ENCODE results near the gene KATNB1.

The KATNB1 gene

GRCh38 chr16:57688987-57689761 is 46.4 kb upstream of the KATNB1 start:
- Histone ChIP-seq H3K9ac (ENCODE audit: low read length) (no peak overlapping the region), H3K4me3 (ENCODE audit: low read depth, low read length) (no peak overlapping the region), H3K36me3 (ENCODE audit: control insufficient read depth in 1 of 2, insufficient read depth in 2 of 2, low read length in 2 of 2) (no peaks in the 10 kb centered on the region), H3K27ac (ENCODE audit: low read depth, low read length) (no peak overlapping the region), H2AK5ac (ENCODE audit: low read length) (no peak overlapping the region), H4K8ac (ENCODE audit: low read depth, low read length) (no peak overlapping the region), H3K4me1 (ENCODE audit: control insufficient read depth in 1 of 2, insufficient read depth in 2 of 2, low read length in 2 of 2) (peaks cover 3 to 8% of the 10 kb centered on the region in 2 experiments), H4K91ac (ENCODE audit: low read depth, low read length) (no peak overlapping the region), H2AFZ (ENCODE audit: insufficient read depth, low read length, poor library complexity) (no peak overlapping the region), H2BK5ac (ENCODE audit: low read depth, low read length, poor library complexity) (no peak overlapping the region), H4K12ac (ENCODE audit: low read depth, low read length) (no peak overlapping the region), H3K18ac (ENCODE audit: low read length) (no peak overlapping the region), H3K9me3 (ENCODE audit: insufficient read depth, low read depth, low read length) (peaks cover 3% of the 10 kb centered on the region), H2BK12ac (ENCODE audit: low read length) (no peak overlapping the region), H2BK120ac (ENCODE audit: insufficient read depth, low read length, poor library complexity) (no peak overlapping the region), H3K4ac (ENCODE audit: low read depth, low read length) (no peak overlapping the region), H3K4me2 (ENCODE audit: low read length) (no peak overlapping the region), H3K79me2 (ENCODE audit: control insufficient read depth, insufficient read depth, low read length, poor library complexity) (no peaks in the 10 kb centered on the region), H3K23ac (ENCODE audit: low read length) (no peak overlapping the region), H3K27me3 (ENCODE audit: insufficient read depth, low read length) (no peaks in the 10 kb centered on the region), H3K14ac (ENCODE audit: low read length) (no peak overlapping the region), H3K79me1 (ENCODE audit: low read length) (no peaks in the 10 kb centered on the region)
- WGBS (ENCODE audit: extremely low coverage, insufficient coverage, insufficient read length), result no CpG with 5 or more reads among the region's 15 CpGs
- DNase-seq, result no peak

GRCh38 chr16:57689762-57690558 is 45.6 kb upstream of the KATNB1 start:
- H3K23ac ChIP-seq (ENCODE audit: low read length), result no peak overlapping the region
- no peak overlapping the region for H3K18ac ChIP-seq (ENCODE audit: low read length)
- no peak overlapping the region for H2BK5ac ChIP-seq (ENCODE audit: low read depth, low read length, poor library complexity)
- H3K9me3 ChIP-seq (ENCODE audit: insufficient read depth, low read depth, low read length), result peaks cover 3% of the 10 kb centered on the region
- no peak overlapping the region for H3K4me3 ChIP-seq (ENCODE audit: low read depth, low read length)
- no peak overlapping the region for H2BK12ac ChIP-seq (ENCODE audit: low read length)
- peaks cover 3 to 8% of the 10 kb centered on the region in 2 experiments for H3K4me1 ChIP-seq (ENCODE audit: control insufficient read depth in 1 of 2, insufficient read depth in 2 of 2, low read length in 2 of 2)
- H2AK5ac ChIP-seq (ENCODE audit: low read length), result no peak overlapping the region
- no peak overlapping the region for H4K12ac ChIP-seq (ENCODE audit: low read depth, low read length)
- WGBS (ENCODE audit: extremely low coverage, insufficient coverage, insufficient read length), result no CpG with 5 or more reads among the region's 13 CpGs
- no peak overlapping the region for H3K9ac ChIP-seq (ENCODE audit: low read length)
- no peaks in the 10 kb centered on the region for H3K79me2 ChIP-seq (ENCODE audit: control insufficient read depth, insufficient read depth, low read length, poor library complexity)
- H3K27me3 ChIP-seq (ENCODE audit: insufficient read depth, low read length), result no peaks in the 10 kb centered on the region
- DNase-seq, result peak; percentile 70 to 72
- H4K8ac ChIP-seq (ENCODE audit: low read depth, low read length), result no peak overlapping the region
- H2AFZ ChIP-seq (ENCODE audit: insufficient read depth, low read length, poor library complexity), result no peak overlapping the region
- H2BK120ac ChIP-seq (ENCODE audit: insufficient read depth, low read length, poor library complexity), result no peak overlapping the region
- no peak overlapping the region for H3K14ac ChIP-seq (ENCODE audit: low read length)
- no peak overlapping the region for H3K4me2 ChIP-seq (ENCODE audit: low read length)
- H3K27ac ChIP-seq (ENCODE audit: low read depth, low read length), result no peak overlapping the region
- no peak overlapping the region for H4K91ac ChIP-seq (ENCODE audit: low read depth, low read length)
- no peaks in the 10 kb centered on the region for H3K79me1 ChIP-seq (ENCODE audit: low read length)
- H3K36me3 ChIP-seq (ENCODE audit: control insufficient read depth in 1 of 2, insufficient read depth in 2 of 2, low read length in 2 of 2), result no peaks in the 10 kb centered on the region
- H3K4ac ChIP-seq (ENCODE audit: low read depth, low read length), result no peak overlapping the region

DNA sequence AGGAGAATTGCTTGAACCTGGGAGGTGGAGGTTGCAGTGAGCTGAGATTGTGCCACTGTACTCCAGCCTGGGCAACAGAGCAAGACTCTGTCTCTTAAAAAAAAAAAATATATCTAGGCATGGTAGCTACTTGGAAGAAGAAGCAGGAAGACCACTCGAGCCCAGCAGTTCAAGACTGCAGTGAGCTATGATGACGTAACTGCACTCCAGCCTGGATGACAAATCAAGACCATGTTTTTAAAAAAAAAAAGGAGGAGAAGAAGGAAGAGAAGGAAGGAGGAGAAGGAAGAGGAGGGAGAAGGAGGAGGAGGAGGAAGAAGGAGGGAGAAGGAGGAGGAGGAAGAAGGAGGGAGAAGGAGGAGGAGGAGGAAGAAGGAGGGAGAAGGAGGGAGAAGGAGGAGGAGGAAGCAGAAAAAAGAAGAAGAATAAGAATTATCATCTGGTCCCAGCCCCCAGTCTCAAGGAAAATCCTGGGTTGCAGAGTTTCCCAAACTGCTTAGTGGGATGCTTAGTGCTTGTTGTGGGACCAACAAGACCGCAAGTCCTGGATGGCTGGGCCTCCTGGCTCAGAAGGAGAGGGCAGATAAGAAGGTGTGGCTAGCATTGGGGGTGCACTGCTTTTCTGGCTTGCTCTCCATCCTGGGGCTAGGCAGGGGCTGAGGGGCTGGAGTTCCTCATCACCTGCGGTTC is 44.6 kb upstream of the KATNB1 start:
- WGBS (ENCODE audit: extremely low coverage, insufficient coverage, insufficient read length), result no CpG with 5 or more reads among the region's 4 CpGs
- no peak overlapping the region for H3K4me2 ChIP-seq (ENCODE audit: low read length)
- DNase-seq, result no peak

GRCh38 chr16:57692636-57693035 is 42.9 kb upstream of the KATNB1 start:
- no CpG with 5 or more reads among the region's 2 CpGs for WGBS (ENCODE audit: extremely low coverage, insufficient coverage, insufficient read length)
- no peak overlapping the region for H3K4me2 ChIP-seq (ENCODE audit: low read length)

More for the DNA sequence above, 44.6 kb upstream of the KATNB1 start:
- peaks cover 3 to 8% of the 10 kb centered on the region in 2 experiments for H3K4me1 ChIP-seq (ENCODE audit: control insufficient read depth in 1 of 2, insufficient read depth in 2 of 2, low read length in 2 of 2)
- H3K9me3 ChIP-seq (ENCODE audit: insufficient read depth, low read depth, low read length), result peaks cover 3% of the 10 kb centered on the region
- H2AK5ac ChIP-seq (ENCODE audit: low read length), result no peak overlapping the region
- no peaks in the 10 kb centered on the region for H3K79me2 ChIP-seq (ENCODE audit: control insufficient read depth, insufficient read depth, low read length, poor library complexity)
- H3K79me1 ChIP-seq (ENCODE audit: low read length), result no peaks in the 10 kb centered on the region
- no peak overlapping the region for H2BK12ac ChIP-seq (ENCODE audit: low read length)
- H2AFZ ChIP-seq (ENCODE audit: insufficient read depth, low read length, poor library complexity), result no peak overlapping the region
- no peak overlapping the region for H4K8ac ChIP-seq (ENCODE audit: low read depth, low read length)
- H3K9ac ChIP-seq (ENCODE audit: low read length), result no peak overlapping the region
- H4K91ac ChIP-seq (ENCODE audit: low read depth, low read length), result no peak overlapping the region
- H3K27me3 ChIP-seq (ENCODE audit: insufficient read depth, low read length), result no peaks in the 10 kb centered on the region
- no peak overlapping the region for H4K12ac ChIP-seq (ENCODE audit: low read depth, low read length)
- no peak overlapping the region for H3K14ac ChIP-seq (ENCODE audit: low read length)
- no peak overlapping the region for H2BK120ac ChIP-seq (ENCODE audit: insufficient read depth, low read length, poor library complexity)
- H3K4me3 ChIP-seq (ENCODE audit: low read depth, low read length), result no peak overlapping the region
- no peak overlapping the region for H3K23ac ChIP-seq (ENCODE audit: low read length)
- H3K36me3 ChIP-seq (ENCODE audit: control insufficient read depth in 1 of 2, insufficient read depth in 2 of 2, low read length in 2 of 2), result no peaks in the 10 kb centered on the region
- H2BK5ac ChIP-seq (ENCODE audit: low read depth, low read length, poor library complexity), result no peak overlapping the region
- no peak overlapping the region for H3K18ac ChIP-seq (ENCODE audit: low read length)
- no peak overlapping the region for H3K4ac ChIP-seq (ENCODE audit: low read depth, low read length)
- H3K27ac ChIP-seq (ENCODE audit: low read depth, low read length), result no peak overlapping the region

More at GRCh38 chr16:57692636-57693035, 42.9 kb upstream of the KATNB1 start:
- Histone ChIP-seq H3K4ac (ENCODE audit: low read depth, low read length) (no peak overlapping the region), H3K9me3 (ENCODE audit: insufficient read depth, low read depth, low read length) (peaks cover 2% of the 10 kb centered on the region), H3K14ac (ENCODE audit: low read length) (no peak overlapping the region), H4K12ac (ENCODE audit: low read depth, low read length) (no peak overlapping the region), H3K9ac (ENCODE audit: low read length) (no peak overlapping the region), H3K4me1 (ENCODE audit: control insufficient read depth in 1 of 2, insufficient read depth in 2 of 2, low read length in 2 of 2) (peaks cover 3 to 8% of the 10 kb centered on the region in 2 experiments), H3K18ac (ENCODE audit: low read length) (no peak overlapping the region), H3K23ac (ENCODE audit: low read length) (no peak overlapping the region), H3K79me2 (ENCODE audit: control insufficient read depth, insufficient read depth, low read length, poor library complexity) (no peaks in the 10 kb centered on the region), H2BK5ac (ENCODE audit: low read depth, low read length, poor library complexity) (no peak overlapping the region), H4K8ac (ENCODE audit: low read depth, low read length) (no peak overlapping the region), H2BK12ac (ENCODE audit: low read length) (no peak overlapping the region), H3K4me3 (ENCODE audit: low read depth, low read length) (no peak overlapping the region), H3K79me1 (ENCODE audit: low read length) (no peaks in the 10 kb centered on the region), H2BK120ac (ENCODE audit: insufficient read depth, low read length, poor library complexity) (no peak overlapping the region), H2AK5ac (ENCODE audit: low read length) (no peak overlapping the region), H3K27me3 (ENCODE audit: insufficient read depth, low read length) (no peaks in the 10 kb centered on the region), H3K27ac (ENCODE audit: low read depth, low read length) (no peak overlapping the region), H2AFZ (ENCODE audit: insufficient read depth, low read length, poor library complexity) (no peak overlapping the region), H4K91ac (ENCODE audit: low read depth, low read length) (no peak overlapping the region), H3K36me3 (ENCODE audit: control insufficient read depth in 1 of 2, insufficient read depth in 2 of 2, low read length in 2 of 2) (no peaks in the 10 kb centered on the region)
- no peak for DNase-seq
